Measurements from ENCODE around the gene HCFC1.

HCFC1 gene

GRCh38 chrX:153930011-153930910 is 41.4 kb downstream of the HCFC1 start:
- Histone ChIP-seq H3K4me3 (ENCODE audit: low read length) (no peak overlapping the region), H3K36me3 (ENCODE audit: insufficient read depth, low read length) (peaks cover 34% of the 10 kb centered on the region), H3K27me3 (ENCODE audit: control insufficient read depth, insufficient read depth, low read length) (no peaks in the 10 kb centered on the region), H3K9me3 (replicated peaks; ENCODE audit: low read length) (no peaks in the 10 kb centered on the region), H3K4me1 (ENCODE audit: control insufficient read depth, insufficient read depth, low read length) (peaks cover 37% of the 10 kb centered on the region), H3K9ac (ENCODE audit: low read depth, low read length) (no peak overlapping the region), H3K4me2 (ENCODE audit: low read length) (no peak overlapping the region)

- H3K4me1 ChIP-seq (ENCODE audit: control insufficient read depth, insufficient read depth, low read length), result peaks cover 37% of the 10 kb centered on the region
- no peaks in the 10 kb centered on the region for H3K27me3 ChIP-seq (ENCODE audit: control insufficient read depth, insufficient read depth, low read length)
- H3K9me3 ChIP-seq (replicated peaks; ENCODE audit: low read length), result no peaks in the 10 kb centered on the region
- no peak overlapping the region for H3K9ac ChIP-seq (ENCODE audit: low read depth, low read length)
- no peak overlapping the region for H3K4me2 ChIP-seq (ENCODE audit: low read length)
- H3K36me3 ChIP-seq (ENCODE audit: insufficient read depth, low read length), result peaks cover 34% of the 10 kb centered on the region
- H3K4me3 ChIP-seq (ENCODE audit: low read length), result no peak overlapping the region
Observed at GRCh38 chrX:153929576-153929975, 42.0 kb downstream of the HCFC1 start.

- Histone ChIP-seq H3K4me2 (ENCODE audit: low read length) (peak overlapping the region; percentile 83), H3K4me1 (ENCODE audit: control insufficient read depth, insufficient read depth, low read length) (peaks cover 35% of the 10 kb centered on the region), H3K4me3 (ENCODE audit: low read length) (no peak overlapping the region)
Observed at GRCh38 chrX:153928846-153929245, 42.8 kb downstream of the HCFC1 start.

GRCh38 chrX:153927922-153928760 is 43.5 kb downstream of the HCFC1 start:
- Histone ChIP-seq H3K36me3 (ENCODE audit: insufficient read depth, low read length) (peaks cover 34% of the 10 kb centered on the region), H3K27me3 (ENCODE audit: control insufficient read depth, insufficient read depth, low read length) (no peaks in the 10 kb centered on the region), H3K9me3 (replicated peaks; ENCODE audit: low read length) (no peaks in the 10 kb centered on the region), H3K4me2 (ENCODE audit: low read length) (peak overlapping the region; percentile 83), H3K4me1 (ENCODE audit: control insufficient read depth, insufficient read depth, low read length) (peaks cover 33% of the 10 kb centered on the region), H3K9ac (ENCODE audit: low read depth, low read length) (peak overlapping the region; percentile 85), H3K4me3 (ENCODE audit: low read length) (peak overlapping the region; percentile 74)

More at GRCh38 chrX:153928846-153929245, 42.8 kb downstream of the HCFC1 start:
- peaks cover 34% of the 10 kb centered on the region for H3K36me3 ChIP-seq (ENCODE audit: insufficient read depth, low read length)
- H3K27me3 ChIP-seq (ENCODE audit: control insufficient read depth, insufficient read depth, low read length), result no peaks in the 10 kb centered on the region
- H3K9ac ChIP-seq (ENCODE audit: low read depth, low read length), result no peak overlapping the region
- H3K9me3 ChIP-seq (replicated peaks; ENCODE audit: low read length), result no peaks in the 10 kb centered on the region

GRCh38 chrX:153927672-153927921 is 44.0 kb downstream of the HCFC1 start:
- no peaks in the 10 kb centered on the region for H3K9me3 ChIP-seq (replicated peaks; ENCODE audit: low read length)
- H3K4me1 ChIP-seq (ENCODE audit: control insufficient read depth, insufficient read depth, low read length), result peaks cover 35% of the 10 kb centered on the region
- peak overlapping the region; percentile 74 for H3K4me3 ChIP-seq (ENCODE audit: low read length)
- H3K9ac ChIP-seq (ENCODE audit: low read depth, low read length), result peak overlapping the region; percentile 85
- no peaks in the 10 kb centered on the region for H3K27me3 ChIP-seq (ENCODE audit: control insufficient read depth, insufficient read depth, low read length)
- peak overlapping the region; percentile 83 for H3K4me2 ChIP-seq (ENCODE audit: low read length)
- H3K36me3 ChIP-seq (ENCODE audit: insufficient read depth, low read length), result peaks cover 34% of the 10 kb centered on the region

GRCh38 chrX:153926858-153927671 is 44.6 kb downstream of the HCFC1 start:
- Histone ChIP-seq H3K9me3 (replicated peaks; ENCODE audit: low read length) (no peaks in the 10 kb centered on the region), H3K4me2 (ENCODE audit: low read length) (peak overlapping the region; percentile 83), H3K9ac (ENCODE audit: low read depth, low read length) (peak overlapping the region; percentile 85), H3K4me1 (ENCODE audit: control insufficient read depth, insufficient read depth, low read length) (peaks cover 37% of the 10 kb centered on the region), H3K36me3 (ENCODE audit: insufficient read depth, low read length) (peaks cover 29% of the 10 kb centered on the region), H3K4me3 (ENCODE audit: low read length) (peak overlapping the region; percentile 74), H3K27me3 (ENCODE audit: control insufficient read depth, insufficient read depth, low read length) (no peaks in the 10 kb centered on the region)

- Histone ChIP-seq H3K4me2 (ENCODE audit: low read length) (peak overlapping the region; percentile 83), H3K9ac (ENCODE audit: low read depth, low read length) (peak overlapping the region; percentile 85), H3K4me3 (ENCODE audit: low read length) (peak overlapping the region; percentile 74), H3K4me1 (ENCODE audit: control insufficient read depth, insufficient read depth, low read length) (peaks cover 43% of the 10 kb centered on the region), H3K9me3 (replicated peaks; ENCODE audit: low read length) (no peaks in the 10 kb centered on the region), H3K36me3 (ENCODE audit: insufficient read depth, low read length) (peaks cover 24% of the 10 kb centered on the region), H3K27me3 (ENCODE audit: control insufficient read depth, insufficient read depth, low read length) (no peaks in the 10 kb centered on the region)
Observed at GRCh38 chrX:153926552-153926857, 45.1 kb downstream of the HCFC1 start.

- Histone ChIP-seq H3K27me3 (ENCODE audit: control insufficient read depth, insufficient read depth, low read length) (no peaks in the 10 kb centered on the region), H3K4me2 (ENCODE audit: low read length) (peak within 1 kb of the TSS; percentile 83), H3K4me1 (ENCODE audit: control insufficient read depth, insufficient read depth, low read length) (peaks cover 48% of the 10 kb centered on the region), H3K4me3 (ENCODE audit: low read length) (peak within 1 kb of the TSS; percentile 74), H3K9me3 (replicated peaks; ENCODE audit: low read length) (no peaks in the 10 kb centered on the region), H3K9ac (ENCODE audit: low read depth, low read length) (peak within 1 kb of the TSS; percentile 85), H3K36me3 (ENCODE audit: insufficient read depth, low read length) (peaks cover 18% of the 10 kb centered on the region)
Observed at GRCh38 chrX:153925739-153926551, 45.7 kb downstream of the HCFC1 start, which contains the start of gene ARHGAP4. Gene ARHGAP4 (minus strand): TSS chrX:153926264. CDS start chrX:153926202, 62 bp downstream.

- peaks cover 14% of the 10 kb centered on the region for H3K36me3 ChIP-seq (ENCODE audit: insufficient read depth, low read length)
- H3K4me1 ChIP-seq (ENCODE audit: control insufficient read depth, insufficient read depth, low read length), result peaks cover 49% of the 10 kb centered on the region
- no peak overlapping the region for H3K9ac ChIP-seq (ENCODE audit: low read depth, low read length)
- H3K9me3 ChIP-seq (replicated peaks; ENCODE audit: low read length), result no peaks in the 10 kb centered on the region
- no peaks in the 10 kb centered on the region for H3K27me3 ChIP-seq (ENCODE audit: control insufficient read depth, insufficient read depth, low read length)
- no peak overlapping the region for H3K4me2 ChIP-seq (ENCODE audit: low read length)
- H3K4me3 ChIP-seq (ENCODE audit: low read length), result no peak overlapping the region
Observed at GRCh38 chrX:153925387-153925738, 46.3 kb downstream of the HCFC1 start.

- peaks cover 48% of the 10 kb centered on the region for H3K4me1 ChIP-seq (ENCODE audit: control insufficient read depth, insufficient read depth, low read length)
- peaks cover 3% of the 10 kb centered on the region for H3K36me3 ChIP-seq (ENCODE audit: insufficient read depth, low read length)
- H3K9me3 ChIP-seq (replicated peaks; ENCODE audit: low read length), result no peaks in the 10 kb centered on the region
- no peak overlapping the region for H3K4me3 ChIP-seq (ENCODE audit: low read length)
- no peak overlapping the region for H3K4me2 ChIP-seq (ENCODE audit: low read length)
- peaks cover 1% of the 10 kb centered on the region for H3K27me3 ChIP-seq (ENCODE audit: control insufficient read depth, insufficient read depth, low read length)
- no peak overlapping the region for H3K9ac ChIP-seq (ENCODE audit: low read depth, low read length)
Observed at GRCh38 chrX:153924149-153924861, 47.3 kb downstream of the HCFC1 start.

All from skeletal muscle satellite cell (primary cell).